ENCODE measurements around the gene HYKK. TPM values are rescaled to one million over a fixed set of nuclear protein-coding genes. Genes with fewer than 3 reads are reported as not detected.
"Not testable (repeated sequence)": the region's sequence is repeated elsewhere in the genome, so short reads cannot be mapped to it uniquely, and the experiment has no call there.

Gene HYKK
- total and polyA plus RNA-seq, 8 donors = 2.3 to 5.1 (median 3.1) TPM

- Histone ChIP-seq H3K9me3 (peaks cover 0 to 2% (median 0%) of the 10 kb centered on the region in 4 donors), H3K4me3 (no peak overlapping the region), H3K4me1 (no peaks in the 10 kb centered on the region), H3K27ac (no peak overlapping the region), H3K36me3 (peaks cover 0 to 19% (median 0%) of the 10 kb centered on the region in 3 donors), H3K27me3 (no peaks in the 10 kb centered on the region)
- 96 to 100% methylated on average over 2 of the region's 2 CpGs for WGBS, 2 donors
- ATAC-seq (no peak), DNase-seq (no peak), FAIRE-seq (no peak)
- TF ChIP-seq CTCF (IDR thresholded peaks at IDR 0.05) = no peak
- intact Hi-C loops (cut with DNase I) = no loop called here
Observed at GRCh38 chr15:78502641-78503040, 4.7 kb upstream of the HYKK start.

GRCh38 chr15:78507831-78508160 is 419 bp downstream of the HYKK start:
- Histone ChIP-seq H3K4me1 (peaks cover 0 to 4% (median 0%) of the 10 kb centered on the region in 3 donors), H3K36me3 (no peaks in the 10 kb centered on the region), H3K27me3 (no peaks in the 10 kb centered on the region), H3K27ac (peak overlapping the region; percentile 6 to 67 (median 50)), H3K4me3 (peak overlapping the region; percentile 33 to 88 (median 70)), H3K9me3 (peaks cover 0 to 2% (median 0%) of the 10 kb centered on the region in 4 donors)
- WGBS, 2 donors = 1% methylated on average over 13 of the region's 13 CpGs
- FAIRE-seq = no peak
- intact Hi-C loops (cut with DNase I) = no loop called here
- no peak for TF ChIP-seq CTCF (IDR thresholded peaks at IDR 0.05)
- ATAC-seq = peak; percentile 38 to 58 (median 50)
- DNase-seq = no peak

GRCh38 chr15:78508272-78508671 is 895 bp downstream of the HYKK start:
- Histone ChIP-seq H3K9me3 (peaks cover 0 to 2% (median 0%) of the 10 kb centered on the region in 4 donors), H3K4me3 (peak overlapping the region in 2 of 4 donors; percentile 80 to 88), H3K4me1 (peaks cover 0 to 4% (median 0%) of the 10 kb centered on the region in 3 donors), H3K27ac (peak overlapping the region in 2 of 4 donors; percentile 6 to 57), H3K36me3 (no peaks in the 10 kb centered on the region), H3K27me3 (no peaks in the 10 kb centered on the region)
- WGBS, 2 donors = 18 to 23% methylated on average over 6 of the region's 6 CpGs
- ATAC-seq (no peak), FAIRE-seq (no peak), DNase-seq (no peak)
- intact Hi-C loops (cut with DNase I) = no loop called here
- TF ChIP-seq CTCF (IDR thresholded peaks at IDR 0.05) = no peak

GRCh38 chr15:78509726-78510312 is 2.4 kb downstream of the HYKK start:
- FAIRE-seq (no peak), DNase-seq (no peak), ATAC-seq (no peak)
- Histone ChIP-seq H3K27me3 (no peaks in the 10 kb centered on the region), H3K4me3 (no peak overlapping the region), H3K4me1 (peaks cover 0 to 4% (median 0%) of the 10 kb centered on the region in 3 donors), H3K27ac (no peak overlapping the region), H3K9me3 (no peaks in the 10 kb centered on the region), H3K36me3 (no peaks in the 10 kb centered on the region)
- WGBS, 2 donors = 66 to 84% methylated on average over 6 of the region's 6 CpGs
- no peak for TF ChIP-seq CTCF (IDR thresholded peaks at IDR 0.05)
- intact Hi-C loops (cut with DNase I) = no loop called here

DNA sequence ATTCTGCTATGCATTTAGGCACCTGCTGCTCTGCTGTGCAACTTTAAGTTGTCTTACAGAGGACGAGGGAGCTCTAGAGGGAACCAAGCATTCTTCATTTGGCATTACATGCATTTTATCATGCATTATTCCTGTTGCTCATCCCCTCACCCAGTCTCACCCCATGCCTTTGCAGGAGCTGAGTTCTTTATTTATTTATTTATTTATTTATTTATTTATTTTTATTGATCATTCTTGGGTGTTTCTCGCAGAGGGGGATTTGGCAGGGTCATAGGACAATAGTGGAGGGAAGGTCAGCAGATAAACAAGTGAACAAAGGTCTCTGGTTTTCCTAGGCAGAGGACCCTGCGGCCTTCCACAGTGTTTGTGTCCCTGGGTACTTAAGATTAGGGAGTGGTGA is 12.7 kb downstream of the HYKK start:
- H3K27ac ChIP-seq; H3K36me3 ChIP-seq; H3K27me3 ChIP-seq; ATAC-seq; intact Hi-C loops (cut with DNase I); DNase-seq; FAIRE-seq; H3K4me3 ChIP-seq; H3K4me1 ChIP-seq; H3K9me3 ChIP-seq: not testable (repeated sequence)
- WGBS, 2 donors = 74% methylated on average over 2 of the region's 3 CpGs

Measured in pancreas (tissue), 10 donors.